Posterior cingulate gyrus (tissue), 11 donors: Measurements from ENCODE around the gene TOMM6.

Source experiments
- DNase-seq, 10 donors: peaks; one replicate each; pipeline versions ENCODE4 v3.0.0 to v3.0.0-alpha.2; 2020 to 2021; ENCODE audit warnings: mixed read lengths in 3 of 10
- intact Hi-C: fragments of 100-400 bp; cut with DNase I; formaldehyde crosslinking; loops from one replicate; pipeline ENCODE4 v1.15.1; 2023

TOMM6 gene

GRCh38 chr6:41814629-41815028, 27.1 kb downstream of the TOMM6 start:
- DNase-seq = no peak
- intact Hi-C loops = no loop called here

- DNase-seq = no peak
- intact Hi-C loops = no loop called here
Observed at GRCh38 chr6:41815587-41815986, 28.1 kb downstream of the TOMM6 start.

- no peak for DNase-seq
- intact Hi-C loops = no loop called here
Observed at GRCh38 chr6:41818271-41819054, 31.0 kb downstream of the TOMM6 start.

- intact Hi-C loops = no loop called here
- DNase-seq = no peak
Observed at GRCh38 chr6:41821266-41821665, 33.8 kb downstream of the TOMM6 start.

- intact Hi-C loops = no loop called here
Observed at GRCh38 chr6:41822021-41822420, 34.5 kb downstream of the TOMM6 start.

GRCh38 chr6:41823178-41823577, 35.7 kb downstream of the TOMM6 start:
- intact Hi-C loops = no loop called here
- no peak for DNase-seq

More at GRCh38 chr6:41822021-41822420, 34.5 kb downstream of the TOMM6 start:
- no peak for DNase-seq

GRCh38 chr6:41824571-41825569, 37.4 kb downstream of the TOMM6 start:
- intact Hi-C loops = no loop called here
- DNase-seq = no peak

- intact Hi-C loops = no loop called here
- DNase-seq = no peak
Observed at GRCh38 chr6:41826343-41827022, 39.0 kb downstream of the TOMM6 start.

- intact Hi-C loops = no loop called here
- DNase-seq = no peak
Observed at GRCh38 chr6:41832263-41832662, 44.8 kb downstream of the TOMM6 start.

GRCh38 chr6:41836022-41836659, 48.6 kb downstream of the TOMM6 start:
- intact Hi-C loops = no loop called here
- DNase-seq = no peak

- intact Hi-C loops = no loop called here
- DNase-seq = no peak
Observed at GRCh38 chr6:41836660-41837052, 49.2 kb downstream of the TOMM6 start.
